ENCODE measurements around the gene PDIA5. TPM values are rescaled to one million over a fixed set of nuclear protein-coding genes. Genes with fewer than 3 reads are reported as not detected.

The PDIA5 gene
- total RNA-seq, 2 donors from 2014 or later = 57.5 to 68.3 TPM

DNA sequence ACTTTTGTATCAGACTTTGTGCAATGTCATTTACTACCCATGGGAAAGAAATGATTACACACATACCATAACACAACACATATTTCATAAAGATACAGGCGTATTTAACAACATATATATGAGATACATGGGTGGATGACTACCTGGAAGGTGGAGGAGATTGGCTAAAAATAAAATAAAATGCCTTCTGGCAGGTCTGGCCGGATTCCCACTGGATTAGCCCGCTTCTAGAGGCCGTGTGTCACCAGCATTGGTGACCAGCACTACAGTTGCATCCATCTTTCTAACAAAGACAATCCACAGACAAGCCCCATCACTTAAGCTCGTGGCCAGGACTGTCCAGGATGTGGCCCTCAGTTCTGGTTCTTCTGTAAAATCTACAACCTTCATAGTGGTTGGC, 114.0 kb downstream of the PDIA5 start:
- Histone ChIP-seq H3K9ac (ENCODE audit: extremely low read depth, low read length, poor library complexity, severe bottlenecking) (no peak overlapping the region), H3K4me1 (ENCODE audit: control insufficient read depth, insufficient read depth, low read length) (no peaks in the 10 kb centered on the region), H3K27me3 (ENCODE audit: control insufficient read depth, insufficient read depth, low read length, poor library complexity, severe bottlenecking) (no peaks in the 10 kb centered on the region), H3K9me3 (ENCODE audit: control insufficient read depth, low read length) (no peaks in the 10 kb centered on the region), H3K27ac (ENCODE audit: low read depth, low read length) (no peak overlapping the region), H3K36me3 (ENCODE audit: control insufficient read depth, insufficient read depth, low read length) (peaks cover 5% of the 10 kb centered on the region), H3K4me3 (ENCODE audit: low read length) (no peak overlapping the region)
- peaks cover 10% of the 10 kb centered on the region for H3K9me3 Mint-ChIP-seq
- no peaks in the 10 kb centered on the region for H3K27me3 Mint-ChIP-seq (ENCODE audit: insufficient read depth)
- peaks cover 10% of the 10 kb centered on the region for H3K36me3 Mint-ChIP-seq (ENCODE audit: low read depth)
- no peak for DNase-seq
- no peak overlapping the region for H3K4me3 Mint-ChIP-seq
- 92 to 100% methylated on average over 2 to 5 of the region's 5 CpGs for WGBS, 2 experiments (ENCODE audit: insufficient coverage in 1 of 2, insufficient read length in 1 of 2)
- H3K4me1 Mint-ChIP-seq = no peaks in the 10 kb centered on the region
- H3K27ac Mint-ChIP-seq = no peak overlapping the region
- TF ChIP-seq, protein P1, sequence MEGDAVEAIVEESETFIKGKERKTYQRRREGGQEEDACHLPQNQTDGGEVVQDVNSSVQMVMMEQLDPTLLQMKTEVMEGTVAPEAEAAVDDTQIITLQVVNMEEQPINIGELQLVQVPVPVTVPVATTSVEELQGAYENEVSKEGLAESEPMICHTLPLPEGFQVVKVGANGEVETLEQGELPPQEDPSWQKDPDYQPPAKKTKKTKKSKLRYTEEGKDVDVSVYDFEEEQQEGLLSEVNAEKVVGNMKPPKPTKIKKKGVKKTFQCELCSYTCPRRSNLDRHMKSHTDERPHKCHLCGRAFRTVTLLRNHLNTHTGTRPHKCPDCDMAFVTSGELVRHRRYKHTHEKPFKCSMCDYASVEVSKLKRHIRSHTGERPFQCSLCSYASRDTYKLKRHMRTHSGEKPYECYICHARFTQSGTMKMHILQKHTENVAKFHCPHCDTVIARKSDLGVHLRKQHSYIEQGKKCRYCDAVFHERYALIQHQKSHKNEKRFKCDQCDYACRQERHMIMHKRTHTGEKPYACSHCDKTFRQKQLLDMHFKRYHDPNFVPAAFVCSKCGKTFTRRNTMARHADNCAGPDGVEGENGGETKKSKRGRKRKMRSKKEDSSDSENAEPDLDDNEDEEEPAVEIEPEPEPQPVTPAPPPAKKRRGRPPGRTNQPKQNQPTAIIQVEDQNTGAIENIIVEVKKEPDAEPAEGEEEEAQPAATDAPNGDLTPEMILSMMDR (conservative IDR thresholded peaks at IDR 0.05) = no peak

DNA sequence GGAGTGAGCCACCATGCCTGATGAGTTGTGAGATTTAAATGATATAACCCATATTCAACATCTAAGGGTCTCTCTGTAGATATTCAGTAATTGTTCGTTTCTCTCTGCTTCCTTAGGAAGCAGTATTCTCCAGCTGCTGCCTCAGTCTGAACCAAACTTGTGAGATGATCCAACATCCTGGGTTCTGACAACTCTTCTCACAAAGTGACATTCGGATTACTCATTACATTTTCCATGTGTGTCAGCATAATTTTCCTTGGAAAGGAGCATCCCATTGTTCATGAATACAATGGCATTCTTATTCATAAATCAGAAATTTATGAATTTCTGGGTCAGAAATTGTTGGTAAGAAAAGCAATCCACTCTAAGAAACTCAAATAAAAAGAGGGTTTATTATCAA, 119.9 kb downstream of the PDIA5 start:
- H3K27ac Mint-ChIP-seq = no peak overlapping the region
- no peaks in the 10 kb centered on the region for H3K27me3 Mint-ChIP-seq (ENCODE audit: insufficient read depth)
- no peaks in the 10 kb centered on the region for H3K4me1 ChIP-seq (ENCODE audit: control insufficient read depth, insufficient read depth, low read length)
- H3K4me1 Mint-ChIP-seq = no peaks in the 10 kb centered on the region
- no peak overlapping the region for H3K9ac ChIP-seq (ENCODE audit: extremely low read depth, low read length, poor library complexity, severe bottlenecking)
- no peak for DNase-seq
- H3K27ac ChIP-seq (ENCODE audit: low read depth, low read length) = no peak overlapping the region
- H3K36me3 Mint-ChIP-seq (ENCODE audit: low read depth) = no peaks in the 10 kb centered on the region
- TF ChIP-seq, protein P1 (conservative IDR thresholded peaks at IDR 0.05) = no peak
- H3K27me3 ChIP-seq (ENCODE audit: control insufficient read depth, insufficient read depth, low read length, poor library complexity, severe bottlenecking) = no peaks in the 10 kb centered on the region
- H3K9me3 ChIP-seq (ENCODE audit: control insufficient read depth, low read length) = no peaks in the 10 kb centered on the region
- no peaks in the 10 kb centered on the region for H3K36me3 ChIP-seq (ENCODE audit: control insufficient read depth, insufficient read depth, low read length)
- 75 to 93% methylated on average over 2 of the region's 2 CpGs for WGBS, 2 experiments (ENCODE audit: insufficient coverage in 1 of 2, insufficient read length in 1 of 2)
- H3K4me3 ChIP-seq (ENCODE audit: low read length) = no peak overlapping the region
- H3K9me3 Mint-ChIP-seq = no peaks in the 10 kb centered on the region
- no peak overlapping the region for H3K4me3 Mint-ChIP-seq

DNA sequence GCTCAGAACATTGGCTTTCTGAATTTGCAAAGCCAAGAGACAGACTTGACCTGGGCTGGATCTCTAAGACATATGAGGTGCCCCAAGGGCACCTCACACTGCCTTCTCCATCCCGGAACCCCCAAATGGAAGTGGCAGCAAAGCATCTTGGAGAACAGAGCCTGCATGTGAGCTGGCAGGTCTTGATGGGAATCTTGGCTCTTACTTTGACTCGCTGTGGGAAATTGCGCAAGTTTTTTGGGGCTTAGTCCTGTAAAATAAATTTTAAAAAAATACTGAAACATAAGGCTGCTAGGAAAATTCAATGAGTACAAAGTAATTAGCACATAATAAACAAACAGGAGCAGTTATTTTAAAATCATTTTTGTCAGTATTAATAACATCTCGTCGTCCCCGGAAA, 121.2 kb downstream of the PDIA5 start:
- Histone ChIP-seq H3K9ac (ENCODE audit: extremely low read depth, low read length, poor library complexity, severe bottlenecking) (no peak overlapping the region), H3K4me3 (ENCODE audit: low read length) (no peak overlapping the region), H3K4me1 (ENCODE audit: control insufficient read depth, insufficient read depth, low read length) (no peaks in the 10 kb centered on the region), H3K9me3 (ENCODE audit: control insufficient read depth, low read length) (no peaks in the 10 kb centered on the region), H3K36me3 (ENCODE audit: control insufficient read depth, insufficient read depth, low read length) (no peaks in the 10 kb centered on the region), H3K27me3 (ENCODE audit: control insufficient read depth, insufficient read depth, low read length, poor library complexity, severe bottlenecking) (no peaks in the 10 kb centered on the region), H3K27ac (ENCODE audit: low read depth, low read length) (no peak overlapping the region)
- Mint-ChIP-seq H3K9me3 (no peaks in the 10 kb centered on the region), H3K4me3 (no peak overlapping the region), H3K27me3 (ENCODE audit: insufficient read depth) (no peaks in the 10 kb centered on the region), H3K27ac (no peak overlapping the region), H3K36me3 (ENCODE audit: low read depth) (no peaks in the 10 kb centered on the region), H3K4me1 (no peaks in the 10 kb centered on the region)
- DNase-seq = no peak
- 60 to 88% methylated on average over 1 to 6 of the region's 6 CpGs for WGBS, 2 experiments (ENCODE audit: insufficient coverage in 1 of 2, insufficient read length in 1 of 2)
- TF ChIP-seq, protein P1 (conservative IDR thresholded peaks at IDR 0.05) = no peak
